Measurements from ENCODE around the gene RIPPLY1. TPM values are rescaled to one million over a fixed set of nuclear protein-coding genes. Genes with fewer than 3 reads are reported as not detected.

Gene RIPPLY1
- polyA plus RNA-seq, 3 donors, result not detected

GRCh38 chrX:106912864-106913263 lies 9.7 kb upstream of the RIPPLY1 start:
- Histone ChIP-seq H3K27ac (ENCODE audit: low read depth in 1 of 2, low read length in 2 of 2) (no peak overlapping the region), H3K27me3 (ENCODE audit: control insufficient read depth in 2 of 2, insufficient read depth in 2 of 2, low read length in 2 of 2) (no peaks in the 10 kb centered on the region), H3K4me3 (replicated peaks in 1 of 3; ENCODE audit: low read depth in 2 of 3, low read length in 3 of 3) (no peak overlapping the region), H3K79me2 (ENCODE audit: insufficient read depth, low read length) (no peaks in the 10 kb centered on the region), H3K36me3 (replicated peaks in 1 of 2; ENCODE audit: control insufficient read depth in 1 of 2, insufficient read depth in 2 of 2, low read length in 2 of 2) (no peaks in the 10 kb centered on the region), H3K9me3 (replicated peaks in 1 of 2; ENCODE audit: control insufficient read depth in 1 of 2, insufficient read depth in 1 of 2, low read length in 2 of 2) (no peaks in the 10 kb centered on the region), H3K9ac (ENCODE audit: insufficient read depth, low read length, poor library complexity, severe bottlenecking) (no peak overlapping the region), H4K20me1 (ENCODE audit: insufficient read depth, low read length) (no peaks in the 10 kb centered on the region), H2AFZ (ENCODE audit: insufficient read depth, low read depth, low read length, poor library complexity, severe bottlenecking) (no peak overlapping the region), H3K4me1 (ENCODE audit: control insufficient read depth in 1 of 2, insufficient read depth in 2 of 2, low read length in 2 of 2) (no peaks in the 10 kb centered on the region), H3K4me2 (replicated peaks; ENCODE audit: extremely low read depth, low read length, poor library complexity, severe bottlenecking) (no peak overlapping the region)
- intact Hi-C loops (cut with micrococcal nuclease), result no loop called here
- Mint-ChIP-seq H3K27ac (no peak overlapping the region), H3K36me3 (no peaks in the 10 kb centered on the region), H3K4me3 (no peak overlapping the region), H3K27me3 (ENCODE audit: low read depth in 3 of 3) (peaks cover 1 to 16% (median 2%) of the 10 kb centered on the region in 3 donors), H3K9me3 (no peaks in the 10 kb centered on the region), H3K4me1 (peaks cover 6% of the 10 kb centered on the region)
- DNase-seq, result no peak
- TF ChIP-seq CTCF (IDR thresholded peaks at IDR 0.05), result no peak
- WGBS (ENCODE audit: insufficient coverage), result 80% methylated on average over 1 of the region's 2 CpGs

- H3K4me2 ChIP-seq (replicated peaks; ENCODE audit: extremely low read depth, low read length, poor library complexity, severe bottlenecking), result no peak overlapping the region
- DNase-seq, result no peak
- Mint-ChIP-seq H3K4me1 (no peaks in the 10 kb centered on the region), H3K4me3 (no peak overlapping the region), H3K9me3 (no peaks in the 10 kb centered on the region), H3K27ac (no peak overlapping the region), H3K36me3 (no peaks in the 10 kb centered on the region), H3K27me3 (ENCODE audit: low read depth in 3 of 3) (peaks cover 1 to 4% (median 2%) of the 10 kb centered on the region in 3 donors)
- no peaks in the 10 kb centered on the region for H3K4me1 ChIP-seq (ENCODE audit: control insufficient read depth in 1 of 2, insufficient read depth in 2 of 2, low read length in 2 of 2)
- no peaks in the 10 kb centered on the region for H3K79me2 ChIP-seq (ENCODE audit: insufficient read depth, low read length)
- 80% methylated on average over 5 of the region's 6 CpGs for WGBS (ENCODE audit: insufficient coverage)
- H3K9ac ChIP-seq (ENCODE audit: insufficient read depth, low read length, poor library complexity, severe bottlenecking), result no peak overlapping the region
- H3K27me3 ChIP-seq (ENCODE audit: control insufficient read depth in 2 of 2, insufficient read depth in 2 of 2, low read length in 2 of 2), result no peaks in the 10 kb centered on the region
- no peak overlapping the region for H2AFZ ChIP-seq (ENCODE audit: insufficient read depth, low read depth, low read length, poor library complexity, severe bottlenecking)
- no peak overlapping the region for H3K4me3 ChIP-seq (replicated peaks in 1 of 3; ENCODE audit: low read depth in 2 of 3, low read length in 3 of 3)
- no peaks in the 10 kb centered on the region for H4K20me1 ChIP-seq (ENCODE audit: insufficient read depth, low read length)
- H3K9me3 ChIP-seq (replicated peaks in 1 of 2; ENCODE audit: control insufficient read depth in 1 of 2, insufficient read depth in 1 of 2, low read length in 2 of 2), result no peaks in the 10 kb centered on the region
- no peaks in the 10 kb centered on the region for H3K36me3 ChIP-seq (replicated peaks in 1 of 2; ENCODE audit: control insufficient read depth in 1 of 2, insufficient read depth in 2 of 2, low read length in 2 of 2)
- no peak overlapping the region for H3K27ac ChIP-seq (ENCODE audit: low read depth in 1 of 2, low read length in 2 of 2)
- intact Hi-C loops (cut with micrococcal nuclease), result no loop called here
- TF ChIP-seq CTCF (IDR thresholded peaks at IDR 0.05), result no peak
These were observed 3.2 kb upstream of the RIPPLY1 start for GRCh38 chrX:106906361-106906760.

Measured in CD14-positive monocyte (primary cell).